Neural progenitor cell (in vitro differentiated cells): ENCODE results near the gene SGO1. TPM values are rescaled to one million over a fixed set of nuclear protein-coding genes. Genes with fewer than 3 reads are reported as not detected.
"Not testable (repeated sequence)": the region's sequence is repeated elsewhere in the genome, so short reads cannot be mapped to it uniquely, and the experiment has no call there.

Experiments used
- DNase-seq: peaks from one replicate; pipeline ENCODE4 v3.0.0-alpha.2; 2016; ENCODE audit warnings: low spot score
- H2AFZ ChIP-seq: fragments of 200-600 bp; sonication (generic); replicated peaks from 2 replicates; pipeline ENCODE4 v1.6.1; 2016; ENCODE audit warnings: antibody characterized with exemption
- H3F3A ChIP-seq: fragments of 200-600 bp; sonication (generic); 2 replicates; pipeline ENCODE4 v1.6.1; 2016; ENCODE audit warnings: antibody characterized with exemption, low read depth
- H3K27ac ChIP-seq: fragments of 200-600 bp; sonication (generic); 2 replicates; pipeline ENCODE4 v1.5.1; 2016; ENCODE audit warnings: mild to moderate bottlenecking
- H3K27me3 ChIP-seq: fragments of 200-600 bp; sonication (generic); 2 replicates; pipeline ENCODE4 v1.6.1; 2016; ENCODE audit warnings: mild to moderate bottlenecking, moderate library complexity
- H3K36me3 ChIP-seq: fragments of 200-600 bp; sonication (generic); 2 replicates; pipeline ENCODE4 v1.5.1; 2016
- H3K4me1 ChIP-seq: fragments of 200-600 bp; sonication (generic); 2 replicates; pipeline ENCODE4 v1.6.1; 2016; ENCODE audit warnings: mixed run types
- H3K4me2 ChIP-seq: fragments of 200-600 bp; sonication (generic); 2 replicates; pipeline ENCODE4 v1.6.1; 2016
- H3K4me3 ChIP-seq: fragments of 200-600 bp; sonication (generic); 2 replicates; pipeline ENCODE4 v1.5.1; 2016
- H3K79me2 ChIP-seq: fragments of 200-600 bp; sonication (generic); 2 replicates; pipeline ENCODE4 v1.6.1; 2016; ENCODE audit warnings: low read depth
- H3K9ac ChIP-seq: fragments of 200-600 bp; sonication (generic); 2 replicates; pipeline ENCODE4 v1.6.1; 2016
- H3K9me3 ChIP-seq: fragments of 200-600 bp; sonication (generic); 2 replicates; pipeline ENCODE4 v1.5.1; 2016; ENCODE audit warnings: low read depth
- H4K20me1 ChIP-seq: fragments of 200-600 bp; sonication (generic); 2 replicates; pipeline ENCODE4 v1.6.1; 2016; ENCODE audit warnings: low read depth
- H3K27ac Mint-ChIP-seq: 3 replicates; pipeline ENCODE4 v1.8.0; 2021; ENCODE audit warnings: mixed read lengths
- H3K27me3 Mint-ChIP-seq: 2 replicates; pipeline ENCODE4 v1.8.0; 2022; ENCODE audit warnings: low read depth, mild to moderate bottlenecking, inconsistent platforms, moderate library complexity, mixed read lengths; ENCODE audit not compliant: insufficient read depth
- H3K36me3 Mint-ChIP-seq: 3 replicates; pipeline ENCODE4 v1.8.0; 2021; ENCODE audit warnings: mixed read lengths
- H3K4me1 Mint-ChIP-seq: 3 replicates; pipeline ENCODE4 v1.8.0; 2021; ENCODE audit warnings: mixed read lengths
- H3K4me3 Mint-ChIP-seq: 3 replicates; pipeline ENCODE4 v1.8.0; 2021; ENCODE audit warnings: mild to moderate bottlenecking, moderate library complexity, mixed read lengths
- H3K9me3 Mint-ChIP-seq: 3 replicates; pipeline ENCODE4 v1.8.0; 2020; ENCODE audit warnings: mixed read lengths
- CTCF ChIP-seq: fragments of 200-600 bp; sonication (generic); IDR thresholded peaks from 2 replicates; pipeline ENCODE4 v1.5.1; 2017; ENCODE audit warnings: antibody characterized with exemption, mild to moderate bottlenecking
- EZH2 ChIP-seq: fragments of 200-600 bp; sonication (generic); IDR thresholded peaks from 2 replicates; pipeline ENCODE4 v1.6.1; 2017; ENCODE audit warnings: antibody characterized with exemption, mild to moderate bottlenecking, moderate library complexity
- EZH2phosphoT487 ChIP-seq: fragments of 200-600 bp; sonication (generic); IDR thresholded peaks from 2 replicates; pipeline ENCODE4 v1.6.1; 2017; ENCODE audit warnings: antibody characterized with exemption
- total RNA-seq: library from RNA; depleted of rRNA; stranded (reverse); fragments of >200 nt; gene quantifications from 2 replicates; pipeline ENCODE4 v1.2.3, GENCODE V29; 2015; ENCODE audit warnings: low replicate concordance

The SGO1 gene
- total RNA-seq, 1 donor from 2014 or later = 59.2 TPM

GRCh38 chr3:20218215-20218614 lies 32.2 kb upstream of the SGO1 start:
- H3K27me3 Mint-ChIP-seq = no peaks in the 10 kb centered on the region
- no peaks in the 10 kb centered on the region for H3K36me3 Mint-ChIP-seq
- H3K4me1 ChIP-seq = peaks cover 24% of the 10 kb centered on the region
- no peak overlapping the region for H3K4me3 ChIP-seq
- H3K4me1 Mint-ChIP-seq = peaks cover 19% of the 10 kb centered on the region
- peaks cover 3% of the 10 kb centered on the region for H3K9me3 Mint-ChIP-seq
- no peak for DNase-seq
- H3K9me3 ChIP-seq = no peaks in the 10 kb centered on the region
- TF ChIP-seq EZH2 (no peak), EZH2phosphoT487 (no peak), CTCF (no peak)
- H3K27ac ChIP-seq = no peak overlapping the region
- H3K4me2 ChIP-seq = no peak overlapping the region
- H3K36me3 ChIP-seq = no peaks in the 10 kb centered on the region
- no peaks in the 10 kb centered on the region for H3K79me2 ChIP-seq
- H3F3A ChIP-seq = peaks cover 27% of the 10 kb centered on the region
- H4K20me1 ChIP-seq = no peaks in the 10 kb centered on the region
- H3K27me3 ChIP-seq = no peaks in the 10 kb centered on the region
- no peak overlapping the region for H3K27ac Mint-ChIP-seq
- H2AFZ ChIP-seq = no peak overlapping the region
- no peak overlapping the region for H3K4me3 Mint-ChIP-seq
- H3K9ac ChIP-seq = no peak overlapping the region

GRCh38 chr3:20215636-20216035 lies 29.6 kb upstream of the SGO1 start:
- Mint-ChIP-seq H3K27ac (no peak overlapping the region), H3K4me1 (no peaks in the 10 kb centered on the region), H3K4me3 (no peak overlapping the region), H3K36me3 (no peaks in the 10 kb centered on the region), H3K27me3 (no peaks in the 10 kb centered on the region), H3K9me3 (peaks cover 3% of the 10 kb centered on the region)
- Histone ChIP-seq H3K4me3 (no peak overlapping the region), H3K9me3 (no peaks in the 10 kb centered on the region), H3K9ac (no peak overlapping the region), H3K36me3 (no peaks in the 10 kb centered on the region), H3K4me2 (no peak overlapping the region), H3K27ac (no peak overlapping the region), H3K4me1 (peaks cover 1% of the 10 kb centered on the region), H4K20me1 (no peaks in the 10 kb centered on the region), H2AFZ (no peak overlapping the region), H3K27me3 (no peaks in the 10 kb centered on the region), H3F3A (peaks cover under 1% of the 10 kb centered on the region), H3K79me2 (no peaks in the 10 kb centered on the region)
- no peak for TF ChIP-seq EZH2
- no peak for TF ChIP-seq CTCF
- TF ChIP-seq EZH2phosphoT487 = no peak
- DNase-seq = no peak

GRCh38 chr3:20213491-20213890 lies 27.5 kb upstream of the SGO1 start:
- not testable (repeated sequence) for H3K27me3 Mint-ChIP-seq

DNA sequence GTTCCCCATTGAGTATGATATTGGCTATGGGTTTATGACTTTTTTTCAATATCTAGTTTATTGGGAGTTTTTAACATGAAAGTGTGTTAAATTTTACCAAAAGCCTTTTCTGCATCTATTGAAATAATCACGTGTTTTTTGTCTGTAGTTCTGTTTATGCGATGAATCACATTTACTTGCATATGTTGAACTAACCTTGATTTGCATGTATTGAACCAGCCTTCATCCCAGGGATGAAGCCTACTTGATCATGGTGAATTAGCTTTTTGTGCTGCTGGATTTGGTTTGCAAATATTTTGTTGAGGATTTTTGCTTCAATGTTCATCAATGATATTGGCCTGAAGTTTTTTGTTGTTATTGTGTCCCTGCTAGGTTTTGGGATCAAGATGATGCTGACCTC lies 21.9 kb upstream of the SGO1 start:
- H3K36me3 ChIP-seq, H3K4me3 Mint-ChIP-seq, H3K79me2 ChIP-seq, H3K9ac ChIP-seq, H3F3A ChIP-seq, H3K4me3 ChIP-seq, H4K20me1 ChIP-seq, H3K27me3 Mint-ChIP-seq, H3K9me3 ChIP-seq, H3K27ac Mint-ChIP-seq, H3K4me1 ChIP-seq, H3K36me3 Mint-ChIP-seq, DNase-seq, H3K4me1 Mint-ChIP-seq, H3K27me3 ChIP-seq, H2AFZ ChIP-seq, H3K27ac ChIP-seq, H3K4me2 ChIP-seq: not testable (repeated sequence)
- H3K9me3 Mint-ChIP-seq = peaks cover 15% of the 10 kb centered on the region

More at GRCh38 chr3:20213491-20213890, 27.5 kb upstream of the SGO1 start:
- H3K4me2 ChIP-seq, H3K9ac ChIP-seq, H4K20me1 ChIP-seq, H2AFZ ChIP-seq, H3K4me3 Mint-ChIP-seq, H3K79me2 ChIP-seq, H3K4me1 Mint-ChIP-seq, H3K9me3 ChIP-seq, H3K27ac Mint-ChIP-seq, H3K36me3 Mint-ChIP-seq, H3K27ac ChIP-seq, H3K36me3 ChIP-seq, DNase-seq, H3K27me3 ChIP-seq, H3K4me3 ChIP-seq, H3K9me3 Mint-ChIP-seq, H3F3A ChIP-seq, H3K4me1 ChIP-seq: not testable (repeated sequence)

DNA sequence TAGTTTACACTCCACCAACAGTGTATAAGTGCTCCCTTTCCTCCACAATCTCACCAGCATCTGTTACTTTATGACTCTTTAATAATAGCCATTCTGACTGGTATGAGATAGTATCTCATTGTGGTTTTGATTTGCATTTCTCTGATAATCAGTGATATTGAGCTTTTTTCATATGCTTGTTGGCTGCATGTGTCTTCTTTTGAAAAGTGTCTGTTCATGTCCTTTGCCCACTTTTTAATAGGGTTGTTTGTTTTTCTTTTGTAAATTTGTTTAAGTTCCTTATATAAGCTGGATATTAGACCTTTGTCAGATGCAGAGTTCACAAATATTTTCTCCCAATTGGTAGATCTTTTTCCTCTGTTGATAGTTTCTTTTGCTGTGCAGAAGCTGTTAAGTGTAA lies 19.9 kb upstream of the SGO1 start:
- not testable (repeated sequence) for H3K36me3 ChIP-seq, H3K4me1 Mint-ChIP-seq, H3K9me3 ChIP-seq, DNase-seq, H2AFZ ChIP-seq, H3K27me3 Mint-ChIP-seq, H4K20me1 ChIP-seq, H3F3A ChIP-seq, H3K27ac ChIP-seq, H3K27me3 ChIP-seq, H3K4me3 Mint-ChIP-seq, H3K27ac Mint-ChIP-seq, H3K9ac ChIP-seq, H3K4me2 ChIP-seq, H3K79me2 ChIP-seq, H3K4me3 ChIP-seq, H3K4me1 ChIP-seq, H3K36me3 Mint-ChIP-seq
- H3K9me3 Mint-ChIP-seq = peaks cover 15% of the 10 kb centered on the region
